H9 (cell line): ENCODE measurements around the gene SEMA5A. TPM values are rescaled to one million over a fixed set of nuclear protein-coding genes. Genes with fewer than 3 reads are reported as not detected.

ENCODE experiments used
- DNase-seq: peaks from one replicate; pipeline ENCODE4 v3.0.0-alpha.2; 2017
- H2AFZ ChIP-seq: one replicate; pipeline ENCODE4 v1.6.1; 2013; ENCODE audit warnings: mild to moderate bottlenecking, low read length, control low read depth, moderate library complexity
- H2AK5ac ChIP-seq: 2 replicates; pipeline ENCODE4 v1.6.1; 2013; ENCODE audit warnings: low read length, control low read depth, mixed read lengths; ENCODE audit not compliant: insufficient read length
- H2BK120ac ChIP-seq: one replicate; pipeline ENCODE4 v1.6.1; 2013; ENCODE audit warnings: low read depth, mild to moderate bottlenecking, low read length, control low read depth, inconsistent platforms; ENCODE audit not compliant: poor library complexity, severe bottlenecking
- H2BK12ac ChIP-seq: 2 replicates; pipeline ENCODE4 v1.6.1; 2013; ENCODE audit warnings: low read length, control low read depth, mixed read lengths, low read depth; ENCODE audit not compliant: insufficient read length
- H2BK15ac ChIP-seq: 2 replicates; pipeline ENCODE4 v1.6.1; 2013; ENCODE audit warnings: low read depth, low read length, control low read depth
- H2BK20ac ChIP-seq: one replicate; pipeline ENCODE4 v1.6.1; 2013; ENCODE audit warnings: low read depth, mild to moderate bottlenecking, low read length, control low read depth, inconsistent platforms; ENCODE audit not compliant: poor library complexity, severe bottlenecking
- H2BK5ac ChIP-seq: 2 replicates; pipeline ENCODE4 v1.6.1; 2013; ENCODE audit warnings: low read length, control low read depth, mixed read lengths; ENCODE audit not compliant: insufficient read length
- H3K14ac ChIP-seq: 2 replicates; pipeline ENCODE4 v1.6.1; 2013; ENCODE audit warnings: low read length, control low read depth; ENCODE audit not compliant: insufficient read depth
- H3K18ac ChIP-seq: 2 replicates; pipeline ENCODE4 v1.6.1; 2013; ENCODE audit warnings: low read depth, mild to moderate bottlenecking, mixed read lengths, low read length, control low read depth; ENCODE audit not compliant: insufficient read length
- H3K23ac ChIP-seq: 2 replicates; pipeline ENCODE4 v1.6.1; 2013; ENCODE audit warnings: low read length, control low read depth, mixed read lengths, low read depth; ENCODE audit not compliant: insufficient read length
- H3K23me2 ChIP-seq: 2 replicates; pipeline ENCODE4 v1.6.1; 2013; ENCODE audit warnings: low read depth, mild to moderate bottlenecking, mixed read lengths, low read length, control low read depth; ENCODE audit not compliant: insufficient read length, poor library complexity, severe bottlenecking
- H3K27ac ChIP-seq: 2 replicates; pipeline ENCODE4 v1.5.1; 2013; ENCODE audit warnings: low read length, control low read depth, mixed read lengths, low read depth; ENCODE audit not compliant: insufficient read length
- H3K27me3 ChIP-seq: 2 replicates; pipeline ENCODE4 v1.6.1; 2013; ENCODE audit warnings: low read length, control low read depth, inconsistent platforms; ENCODE audit not compliant: insufficient read depth
- H3K4ac ChIP-seq: 2 replicates; pipeline ENCODE4 v1.6.1; 2013; ENCODE audit warnings: low read depth, mild to moderate bottlenecking, control low read depth, inconsistent platforms, low read length, moderate library complexity
- H3K4me1 ChIP-seq: 2 replicates; pipeline ENCODE4 v1.6.1; 2013; ENCODE audit warnings: low read length, control low read depth, inconsistent platforms; ENCODE audit not compliant: insufficient read depth
- H3K4me2 ChIP-seq: 2 replicates; pipeline ENCODE4 v1.6.1; 2013; ENCODE audit warnings: low read length, control low read depth, mixed read lengths; ENCODE audit not compliant: insufficient read length, insufficient read depth
- H3K56ac ChIP-seq: 2 replicates; pipeline ENCODE4 v1.6.1; 2013; ENCODE audit warnings: low read depth, mild to moderate bottlenecking, mixed read lengths, low read length, control low read depth; ENCODE audit not compliant: insufficient read length
- H3K79me1 ChIP-seq: 2 replicates; pipeline ENCODE4 v1.6.1; 2013; ENCODE audit warnings: low read depth, mild to moderate bottlenecking, moderate library complexity, low read length, control low read depth, inconsistent platforms; ENCODE audit not compliant: insufficient read depth, poor library complexity, severe bottlenecking
- H3K79me2 ChIP-seq: 2 replicates; pipeline ENCODE4 v1.6.1; 2013; ENCODE audit warnings: low read length, control low read depth, inconsistent platforms; ENCODE audit not compliant: insufficient read depth
- H3K9ac ChIP-seq: 2 replicates; pipeline ENCODE4 v1.6.1; 2013; ENCODE audit warnings: low read length, control low read depth, mixed read lengths; ENCODE audit not compliant: insufficient read length; ENCODE audit errors: extremely low read depth
- H3K9me3 ChIP-seq: one replicate; pipeline ENCODE4 v1.6.1; 2013; ENCODE audit warnings: low read depth, low read length, inconsistent platforms; ENCODE audit not compliant: control insufficient read depth
- H3T11ph ChIP-seq: one replicate; pipeline ENCODE4 v1.6.1; 2013; ENCODE audit warnings: mild to moderate bottlenecking, low read length, control low read depth, inconsistent platforms
- H4K20me1 ChIP-seq: one replicate; pipeline ENCODE4 v1.6.1; 2013; ENCODE audit not compliant: control insufficient read depth, insufficient read length, insufficient read depth
- H4K5ac ChIP-seq: 2 replicates; pipeline ENCODE4 v1.6.1; 2013; ENCODE audit warnings: low read depth, mild to moderate bottlenecking, mixed read lengths, low read length, control low read depth; ENCODE audit not compliant: insufficient read length
- H4K8ac ChIP-seq: replicated peaks from 2 replicates; pipeline ENCODE4 v1.6.1; 2013; ENCODE audit warnings: low read length, control low read depth, mixed read lengths, low read depth; ENCODE audit not compliant: insufficient read length
- H4K91ac ChIP-seq: 2 replicates; pipeline ENCODE4 v1.6.1; 2013; ENCODE audit warnings: low read depth, mild to moderate bottlenecking, moderate library complexity, mixed read lengths, low read length, control low read depth; ENCODE audit not compliant: insufficient read length
- H3K27ac Mint-ChIP-seq, 3 experiments: 2 replicates in 2 of 3; 3 replicates in 1 of 3; pipeline ENCODE4 v1.8.0; 2020 to 2021; ENCODE audit warnings: mixed read lengths in 3 of 3, mild to moderate bottlenecking in 1 of 3, moderate library complexity in 1 of 3
- H3K27me3 Mint-ChIP-seq: 2 replicates; pipeline ENCODE4 v1.8.0; 2021; ENCODE audit warnings: low read depth, mild to moderate bottlenecking, moderate library complexity, mixed read lengths
- H3K36me3 Mint-ChIP-seq, 3 experiments: 2 replicates in 2 of 3; 3 replicates in 1 of 3; pipeline ENCODE4 v1.8.0; 2020 to 2021; ENCODE audit warnings: low read depth in 3 of 3, mixed read lengths in 3 of 3; ENCODE audit not compliant: insufficient read depth in 1 of 3
- H3K4me1 Mint-ChIP-seq, 2 experiments: 2 replicates each; pipeline ENCODE4 v1.8.0; 2020; ENCODE audit warnings: mixed read lengths in 2 of 2
- H3K4me3 Mint-ChIP-seq, 2 experiments: 2 replicates in 1 of 2; 3 replicates in 1 of 2; pipeline ENCODE4 v1.8.0; 2020 to 2021; ENCODE audit warnings: mild to moderate bottlenecking in 2 of 2, mixed read lengths in 2 of 2, moderate library complexity in 1 of 2
- H3K9me3 Mint-ChIP-seq, 2 experiments: 2 replicates in 1 of 2; 3 replicates in 1 of 2; pipeline ENCODE4 v1.8.0; 2020; ENCODE audit warnings: mild to moderate bottlenecking in 2 of 2, mixed read lengths in 2 of 2, moderate library complexity in 1 of 2
- CTCF ChIP-seq: fragments of 200-600 bp; sonication (generic); conservative IDR thresholded peaks from 3 replicates; pipeline ENCODE4 v1.8.0; 2021; ENCODE audit warnings: antibody characterized with exemption, mild to moderate bottlenecking
- WGBS: extraction: QIAGEN DNeasy Blood & Tissue Kit; methylation state at CpG from one replicate; pipeline ENCODE4 v1.1.7; 2013; ENCODE audit warnings: missing lambda C conversion rate, low lambda C conversion rate, mixed read lengths; ENCODE audit not compliant: insufficient read length; ENCODE audit errors: extremely low coverage; 5-methylcytosine and 5-hydroxymethylcytosine counted together
- total RNA-seq: library from RNA; stranded (reverse); gene quantifications from 2 replicates; pipeline ENCODE4 v1.2.1, GENCODE V29; 2021

Gene SEMA5A
- total RNA-seq, 1 experiment from 2014 or later, result 4.3 TPM

GRCh38 chr5:9173281-9174048 is 372.4 kb downstream of the SEMA5A start:
- Histone ChIP-seq H4K20me1 (no peaks in the 10 kb centered on the region), H3K79me2 (no peaks in the 10 kb centered on the region), H3K9me3 (no peaks in the 10 kb centered on the region), H2BK20ac (no peak overlapping the region), H3K56ac (no peak overlapping the region), H2BK120ac (no peak overlapping the region), H4K5ac (no peak overlapping the region), H2BK12ac (no peak overlapping the region), H3K4me2 (no peak overlapping the region), H3K18ac (no peak overlapping the region), H2AK5ac (no peak overlapping the region), H3K23ac (no peak overlapping the region), H3K23me2 (no peaks in the 10 kb centered on the region), H3K79me1 (no peaks in the 10 kb centered on the region), H3K14ac (no peak overlapping the region), H3T11ph (no peak overlapping the region), H3K27ac (no peak overlapping the region), H3K4me1 (peaks cover under 1% of the 10 kb centered on the region; the same call in 1 of the 2 replicates), H4K8ac (no peak overlapping the region), H4K91ac (no peak overlapping the region), H2BK15ac (no peak overlapping the region), H3K9ac (no peak overlapping the region), H2AFZ (no peak overlapping the region), H3K27me3 (no peaks in the 10 kb centered on the region), H3K4ac (no peak overlapping the region), H2BK5ac (no peak overlapping the region)
- H3K36me3 Mint-ChIP-seq, result peaks cover 0 to 8% (median 0%) of the 10 kb centered on the region in 3 experiments; a peak in 2 of 7 replicates
- H3K27ac Mint-ChIP-seq, result no peak overlapping the region
- no CpG with 5 or more reads among the region's 3 CpGs for WGBS
- no peak overlapping the region for H3K4me3 Mint-ChIP-seq
- peaks cover 12 to 13% of the 10 kb centered on the region in 2 experiments for H3K4me1 Mint-ChIP-seq
- no peaks in the 10 kb centered on the region; the same call in 1 of the 2 replicates for H3K27me3 Mint-ChIP-seq
- no peak for DNase-seq
- TF ChIP-seq CTCF, result no peak
- H3K9me3 Mint-ChIP-seq, result peaks cover 0 to 4% of the 10 kb centered on the region in 2 experiments; a peak in 1 of 5 replicates
